Stimulated activated CD4-positive, alpha-beta T cell treated with anti-CD3 and anti-CD28 coated beads, Interleukin-1b, Interleukin-23, amount 100 ng/mL, for 48 hours (primary cell): Measurements from ENCODE around the gene MLPH.

Source experiments
- DNase-seq: peaks from one replicate; pipeline ENCODE4 v3.0.0-alpha.2; 2020

Gene MLPH

GRCh38 chr2:237571551-237571950 lies 84.5 kb downstream of the MLPH start:
- no peak for DNase-seq

- DNase-seq: peak; percentile 89
Observed at GRCh38 chr2:237572021-237572741, 85.1 kb downstream of the MLPH start.

- no peak for DNase-seq
Observed at GRCh38 chr2:237572742-237573101, 85.7 kb downstream of the MLPH start.

- no peak for DNase-seq
Observed at GRCh38 chr2:237573721-237574415, 86.8 kb downstream of the MLPH start.

- DNase-seq: no peak
Observed at GRCh38 chr2:237574467-237574866, 87.4 kb downstream of the MLPH start.

GRCh38 chr2:237574894-237575868 lies 88.1 kb downstream of the MLPH start:
- DNase-seq: no peak

GRCh38 chr2:237575869-237576862 lies 89.1 kb downstream of the MLPH start:
- no peak for DNase-seq

GRCh38 chr2:237576974-237577373 lies 89.9 kb downstream of the MLPH start:
- DNase-seq: no peak

GRCh38 chr2:237577458-237577857 lies 90.4 kb downstream of the MLPH start:
- DNase-seq: no peak

- DNase-seq: no peak
Observed at GRCh38 chr2:237577956-237578870, 91.2 kb downstream of the MLPH start.

GRCh38 chr2:237581326-237581725 lies 94.3 kb downstream of the MLPH start:
- no peak for DNase-seq

GRCh38 chr2:237581751-237582746 lies 95.0 kb downstream of the MLPH start:
- peak; percentile 74 for DNase-seq

GRCh38 chr2:237583385-237584295 lies 96.6 kb downstream of the MLPH start:
- DNase-seq: no peak

GRCh38 chr2:237585590-237586221 lies 98.7 kb downstream of the MLPH start:
- no peak for DNase-seq

- DNase-seq: no peak
Observed at GRCh38 chr2:237588044-237588696, 101.1 kb downstream of the MLPH start.

GRCh38 chr2:237590272-237591140 lies 103.5 kb downstream of the MLPH start, which contains the start of gene RAB17:
Gene RAB17, minus strand, starts transcription at chr2:237590734. Its CDS starts 4,580 bp downstream, at chr2:237586154.
- DNase-seq: no peak
